ENCODE results near the gene FSCN2. TPM values are rescaled to one million over a fixed set of nuclear protein-coding genes. Genes with fewer than 3 reads are reported as not detected.

Gene FSCN2
- total RNA-seq, 1 experiment from 2014 or later: 0.63 TPM

DNA sequence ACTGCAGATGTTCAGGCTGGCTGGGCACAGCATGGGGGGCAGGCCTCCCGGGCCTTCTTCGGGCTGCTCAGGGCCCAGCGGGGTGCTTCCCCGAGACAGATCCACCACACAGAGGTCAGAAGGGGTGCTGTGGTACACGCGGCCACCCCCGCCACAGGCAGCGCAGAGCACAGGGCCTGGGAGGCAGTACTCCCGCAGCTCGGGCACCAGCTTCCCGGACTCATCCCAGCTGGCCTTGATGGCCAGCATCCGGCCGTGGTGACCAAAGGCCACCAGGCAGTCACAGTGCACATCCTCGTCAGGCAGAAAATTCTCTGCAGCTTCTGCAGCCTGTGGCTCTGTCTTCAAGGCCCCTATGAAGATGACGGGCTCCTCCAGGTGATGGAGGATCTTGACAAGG, 22.1 kb downstream of the FSCN2 start:
- Histone ChIP-seq H3K9ac (ENCODE audit: low read length) (no peak overlapping the region), H3K36me3 (ENCODE audit: insufficient read depth, low read length) (no peaks in the 10 kb centered on the region; the same call in 1 of the 2 replicates), H3K4me2 (ENCODE audit: low read depth, low read length, poor library complexity, severe bottlenecking) (no peak overlapping the region), H2AFZ (ENCODE audit: low read length) (no peak overlapping the region), H4K20me1 (ENCODE audit: insufficient read depth, low read depth, low read length) (peaks cover 4% of the 10 kb centered on the region), H3K27me3 (ENCODE audit: low read length) (no peaks in the 10 kb centered on the region), H3K9me2 (replicated peaks; ENCODE audit: insufficient read depth, low read length) (no peaks in the 10 kb centered on the region), H3K4me3 (ENCODE audit: low read length) (no peak overlapping the region), H3K79me2 (ENCODE audit: low read length) (peaks cover 28% of the 10 kb centered on the region), H3K4me1 (ENCODE audit: low read length) (peaks cover 21% of the 10 kb centered on the region), H3K9me3 (ENCODE audit: low read length) (no peaks in the 10 kb centered on the region), H3K27ac (ENCODE audit: low read length) (no peak overlapping the region)
- DNase-seq: no peak

- H3K79me2 ChIP-seq (ENCODE audit: low read length): peaks cover 28% of the 10 kb centered on the region
- peak overlapping the region; percentile 75 for H3K4me2 ChIP-seq (ENCODE audit: low read depth, low read length, poor library complexity, severe bottlenecking)
- peaks cover 21% of the 10 kb centered on the region for H3K4me1 ChIP-seq (ENCODE audit: low read length)
- H3K36me3 ChIP-seq (ENCODE audit: insufficient read depth, low read length): no peaks in the 10 kb centered on the region; the same call in 1 of the 2 replicates
- H2AFZ ChIP-seq (ENCODE audit: low read length): no peak overlapping the region
- peak overlapping the region; percentile 93 for H3K9ac ChIP-seq (ENCODE audit: low read length)
- no peak overlapping the region for H3K27ac ChIP-seq (ENCODE audit: low read length)
- H3K4me3 ChIP-seq (ENCODE audit: low read length): peak overlapping the region; percentile 99
- H3K9me3 ChIP-seq (ENCODE audit: low read length): no peaks in the 10 kb centered on the region
- no peak for DNase-seq
- peaks cover 4% of the 10 kb centered on the region for H4K20me1 ChIP-seq (ENCODE audit: insufficient read depth, low read depth, low read length)
- H3K27me3 ChIP-seq (ENCODE audit: low read length): no peaks in the 10 kb centered on the region
- no peaks in the 10 kb centered on the region for H3K9me2 ChIP-seq (replicated peaks; ENCODE audit: insufficient read depth, low read length)
Observed at GRCh38 chr17:81550830-81551457, 22.8 kb downstream of the FSCN2 start.

GRCh38 chr17:81551458-81552243, 23.5 kb downstream of the FSCN2 start:
- no peaks in the 10 kb centered on the region for H3K9me3 ChIP-seq (ENCODE audit: low read length)
- H3K27me3 ChIP-seq (ENCODE audit: low read length): no peaks in the 10 kb centered on the region
- H3K79me2 ChIP-seq (ENCODE audit: low read length): peaks cover 28% of the 10 kb centered on the region
- peaks cover 21% of the 10 kb centered on the region for H3K4me1 ChIP-seq (ENCODE audit: low read length)
- H2AFZ ChIP-seq (ENCODE audit: low read length): peak overlapping the region; percentile 95; the same call in 1 of the 2 replicates
- no peaks in the 10 kb centered on the region for H3K9me2 ChIP-seq (replicated peaks; ENCODE audit: insufficient read depth, low read length)
- peak overlapping the region; percentile 93 for H3K9ac ChIP-seq (ENCODE audit: low read length)
- DNase-seq: peak; percentile 59
- H3K4me3 ChIP-seq (ENCODE audit: low read length): peak overlapping the region; percentile 99
- peaks cover 3% of the 10 kb centered on the region; the same call in 1 of the 2 replicates for H3K36me3 ChIP-seq (ENCODE audit: insufficient read depth, low read length)
- H3K27ac ChIP-seq (ENCODE audit: low read length): peak overlapping the region; percentile 54
- H4K20me1 ChIP-seq (ENCODE audit: insufficient read depth, low read depth, low read length): peaks cover 4% of the 10 kb centered on the region
- peak overlapping the region; percentile 75 for H3K4me2 ChIP-seq (ENCODE audit: low read depth, low read length, poor library complexity, severe bottlenecking)

GRCh38 chr17:81552244-81553017, 24.3 kb downstream of the FSCN2 start, which contains the start of gene FAAP100:
FAAP100 (minus strand) TSS chr17:81552353; CDS start chr17:81552330, 23 bp downstream.
- Histone ChIP-seq H3K9ac (ENCODE audit: low read length) (peak within 1 kb of the TSS; percentile 93), H3K4me2 (ENCODE audit: low read depth, low read length, poor library complexity, severe bottlenecking) (peak within 1 kb of the TSS; percentile 75), H3K9me3 (ENCODE audit: low read length) (no peaks in the 10 kb centered on the region), H3K9me2 (replicated peaks; ENCODE audit: insufficient read depth, low read length) (no peaks in the 10 kb centered on the region), H3K27ac (ENCODE audit: low read length) (peak within 1 kb of the TSS; percentile 74), H4K20me1 (ENCODE audit: insufficient read depth, low read depth, low read length) (peaks cover 4% of the 10 kb centered on the region), H2AFZ (ENCODE audit: low read length) (peak within 1 kb of the TSS; percentile 95; the same call in 1 of the 2 replicates), H3K79me2 (ENCODE audit: low read length) (peaks cover 28% of the 10 kb centered on the region), H3K4me1 (ENCODE audit: low read length) (peaks cover 21% of the 10 kb centered on the region), H3K4me3 (ENCODE audit: low read length) (peak within 1 kb of the TSS; percentile 99), H3K36me3 (ENCODE audit: insufficient read depth, low read length) (peaks cover 8% of the 10 kb centered on the region; the same call in 1 of the 2 replicates), H3K27me3 (ENCODE audit: low read length) (no peaks in the 10 kb centered on the region)
- DNase-seq: peak; percentile 94

- Histone ChIP-seq H3K27ac (ENCODE audit: low read length) (peak overlapping the region; percentile 74), H3K4me2 (ENCODE audit: low read depth, low read length, poor library complexity, severe bottlenecking) (peak overlapping the region; percentile 75), H3K9me2 (replicated peaks; ENCODE audit: insufficient read depth, low read length) (no peaks in the 10 kb centered on the region), H3K9ac (ENCODE audit: low read length) (peak overlapping the region; percentile 93), H3K27me3 (ENCODE audit: low read length) (no peaks in the 10 kb centered on the region), H3K4me1 (ENCODE audit: low read length) (peaks cover 21% of the 10 kb centered on the region), H3K9me3 (ENCODE audit: low read length) (no peaks in the 10 kb centered on the region), H3K36me3 (ENCODE audit: insufficient read depth, low read length) (peaks cover 8% of the 10 kb centered on the region; the same call in 1 of the 2 replicates), H4K20me1 (ENCODE audit: insufficient read depth, low read depth, low read length) (peaks cover 4% of the 10 kb centered on the region), H3K4me3 (ENCODE audit: low read length) (peak overlapping the region; percentile 99), H2AFZ (ENCODE audit: low read length) (no peak overlapping the region; the same call in 1 of the 2 replicates), H3K79me2 (ENCODE audit: low read length) (peaks cover 28% of the 10 kb centered on the region)
- DNase-seq: peak; percentile 97
Observed at GRCh38 chr17:81553018-81553615, 24.9 kb downstream of the FSCN2 start.

DNA sequence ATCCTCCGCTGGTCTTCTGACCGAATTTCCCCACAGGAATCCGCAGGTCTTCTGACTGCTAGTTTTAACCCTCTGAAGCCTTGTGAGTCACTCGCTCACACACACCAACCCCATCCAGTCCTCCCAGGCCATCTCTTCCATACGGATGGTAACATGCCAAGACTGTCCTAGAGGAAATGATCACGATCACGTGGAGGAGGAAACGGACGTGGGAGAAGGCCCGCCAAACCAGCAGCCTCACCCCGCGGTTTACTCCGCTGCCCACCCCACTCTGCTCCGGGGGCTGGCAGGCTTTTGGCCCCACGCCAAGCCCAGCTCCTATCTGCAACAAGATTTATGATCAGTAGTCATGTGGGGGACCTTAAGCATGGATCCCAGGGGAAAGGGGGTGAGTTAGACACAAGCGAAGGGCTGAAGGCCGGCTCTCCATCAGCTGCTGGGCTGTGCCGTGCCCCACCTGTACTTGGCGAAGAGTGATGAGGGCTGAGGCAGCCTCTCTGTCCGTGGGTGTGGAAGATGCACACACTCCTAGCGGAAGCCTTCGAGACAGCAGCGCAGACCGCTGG, 25.5 kb downstream of the FSCN2 start:
- peaks cover 28% of the 10 kb centered on the region for H3K79me2 ChIP-seq (ENCODE audit: low read length)

DNA sequence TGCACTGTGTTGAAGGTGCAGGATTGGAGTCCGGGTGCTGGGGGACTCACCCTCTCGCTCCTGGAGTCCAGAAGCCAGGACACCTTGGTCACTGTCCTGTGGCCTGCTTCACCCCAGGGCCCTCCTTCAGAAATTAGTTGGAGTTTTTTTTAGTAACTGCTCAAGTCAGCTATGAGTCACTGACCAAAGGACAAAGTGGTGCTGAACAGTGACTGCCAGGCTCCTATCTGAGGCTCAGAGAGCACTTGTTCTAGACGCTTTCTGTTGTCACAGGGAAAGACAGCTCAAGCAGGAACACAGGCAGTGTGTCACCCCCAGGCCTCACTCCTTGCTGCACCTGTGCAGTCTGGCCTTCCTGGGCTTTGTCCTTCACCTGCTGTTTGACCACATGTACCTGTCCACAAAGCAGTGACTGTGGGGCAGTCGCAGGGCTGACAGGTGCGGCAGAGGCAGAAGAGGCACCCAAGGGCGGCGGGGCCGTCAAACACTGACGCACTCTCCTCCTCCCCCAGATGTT, 28.1 kb downstream of the FSCN2 start:
- DNase-seq: no peak
- Histone ChIP-seq H3K79me2 (ENCODE audit: low read length) (peaks cover 9% of the 10 kb centered on the region), H3K4me2 (ENCODE audit: low read depth, low read length, poor library complexity, severe bottlenecking) (no peak overlapping the region), H3K9me3 (ENCODE audit: low read length) (no peaks in the 10 kb centered on the region), H3K4me3 (ENCODE audit: low read length) (no peak overlapping the region), H3K9ac (ENCODE audit: low read length) (no peak overlapping the region), H3K27ac (ENCODE audit: low read length) (no peak overlapping the region), H3K27me3 (ENCODE audit: low read length) (no peaks in the 10 kb centered on the region), H4K20me1 (ENCODE audit: insufficient read depth, low read depth, low read length) (no peaks in the 10 kb centered on the region; the same call in 1 of the 2 replicates), H3K4me1 (ENCODE audit: low read length) (peaks cover 25% of the 10 kb centered on the region), H3K9me2 (replicated peaks; ENCODE audit: insufficient read depth, low read length) (no peaks in the 10 kb centered on the region), H3K36me3 (ENCODE audit: insufficient read depth, low read length) (0 out of 2 replicates have a peak, but pooled peaks cover 8% of the 10 kb centered on the region), H2AFZ (ENCODE audit: low read length) (no peak overlapping the region)

More for the DNA sequence above, 25.5 kb downstream of the FSCN2 start:
- peaks cover 8% of the 10 kb centered on the region; the same call in 1 of the 2 replicates for H3K36me3 ChIP-seq (ENCODE audit: insufficient read depth, low read length)
- no peak overlapping the region; the same call in 1 of the 2 replicates for H2AFZ ChIP-seq (ENCODE audit: low read length)
- peaks cover 4% of the 10 kb centered on the region for H4K20me1 ChIP-seq (ENCODE audit: insufficient read depth, low read depth, low read length)
- H3K27ac ChIP-seq (ENCODE audit: low read length): peak overlapping the region; percentile 68
- peak overlapping the region; percentile 93 for H3K9ac ChIP-seq (ENCODE audit: low read length)
- H3K4me2 ChIP-seq (ENCODE audit: low read depth, low read length, poor library complexity, severe bottlenecking): peak overlapping the region; percentile 75
- H3K27me3 ChIP-seq (ENCODE audit: low read length): no peaks in the 10 kb centered on the region
- no peaks in the 10 kb centered on the region for H3K9me2 ChIP-seq (replicated peaks; ENCODE audit: insufficient read depth, low read length)
- no peaks in the 10 kb centered on the region for H3K9me3 ChIP-seq (ENCODE audit: low read length)
- peaks cover 21% of the 10 kb centered on the region for H3K4me1 ChIP-seq (ENCODE audit: low read length)
- DNase-seq: peak; percentile 62
- H3K4me3 ChIP-seq (ENCODE audit: low read length): peak overlapping the region; percentile 99

Measured in Karpas-422 (cell line).